NT2/D1 (cell line): ENCODE data around the gene ILDR2.

ENCODE experiments used
- SUZ12 ChIP-seq: IDR thresholded peaks from 2 replicates; pipeline ENCODE4 v1.6.1; 2011; ENCODE audit not compliant: insufficient read length, insufficient read depth; ENCODE audit errors: extremely low read depth
- YY1 ChIP-seq: IDR thresholded peaks from 2 replicates; pipeline ENCODE4 v1.6.1; 2011; ENCODE audit not compliant: insufficient read length, insufficient read depth
- ZNF274 ChIP-seq: IDR thresholded peaks from 2 replicates; pipeline ENCODE4 v1.6.1; 2011; ENCODE audit warnings: mild to moderate bottlenecking, low read depth, low read length

DNA sequence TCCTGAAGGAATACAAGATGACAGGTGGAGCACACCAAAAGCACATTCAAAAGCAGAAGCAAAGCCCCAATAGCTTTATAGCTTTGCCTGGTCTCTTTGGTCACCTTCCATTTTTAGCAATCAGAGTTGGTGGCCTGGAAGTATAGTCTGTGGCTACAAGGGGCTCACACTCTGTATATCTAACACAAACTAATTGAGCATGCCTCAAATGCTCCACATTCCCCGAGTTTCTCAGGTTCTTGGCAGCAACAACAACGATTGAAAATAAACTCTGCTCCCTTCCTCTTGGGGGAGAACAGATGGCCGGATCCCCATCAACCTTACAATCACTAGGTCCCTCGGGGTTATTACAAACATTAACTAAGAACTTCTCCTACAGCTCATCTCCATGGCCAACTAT, 74.4 kb downstream of the ILDR2 start:
- TF ChIP-seq ZNF274 (no peak), YY1 (no peak), SUZ12 (no peak)
